NCI-H1092 (cell line): ENCODE data around the gene ZNF827.

ENCODE experiments used
- DNase-seq: peaks from one replicate; lab custom pipeline; 2025; lab: John Stamatoyannopoulos, UW

Gene ZNF827

GRCh38 chr4:145756244-145756643 is 182.4 kb downstream of the ZNF827 start:
- DNase-seq, result no peak

- DNase-seq, result no peak
These were observed 182.8 kb downstream of the ZNF827 start for GRCh38 chr4:145755802-145756201.

- DNase-seq, result no peak
These were observed 195.0 kb downstream of the ZNF827 start for GRCh38 chr4:145743641-145744040.

GRCh38 chr4:145740806-145741205 is 197.8 kb downstream of the ZNF827 start:
- no peak for DNase-seq

- DNase-seq, result no peak
These were observed 198.8 kb downstream of the ZNF827 start for GRCh38 chr4:145739845-145740244.

GRCh38 chr4:145736241-145736831 is 202.3 kb downstream of the ZNF827 start:
- peak; percentile 24 for DNase-seq

GRCh38 chr4:145735827-145736226 is 202.8 kb downstream of the ZNF827 start:
- DNase-seq, result no peak

GRCh38 chr4:145735347-145735675 is 203.3 kb downstream of the ZNF827 start:
- no peak for DNase-seq

- no peak for DNase-seq
These were observed 203.9 kb downstream of the ZNF827 start for GRCh38 chr4:145734576-145735346.

- no peak for DNase-seq
These were observed 204.6 kb downstream of the ZNF827 start for GRCh38 chr4:145734031-145734430.

GRCh38 chr4:145732895-145733880 is 205.4 kb downstream of the ZNF827 start:
- DNase-seq, result peak; percentile 92

- no peak for DNase-seq
These were observed 206.4 kb downstream of the ZNF827 start for GRCh38 chr4:145732001-145732815.

GRCh38 chr4:145731028-145731427 is 207.6 kb downstream of the ZNF827 start:
- peak; percentile 66 for DNase-seq

- DNase-seq, result no peak
These were observed 208.6 kb downstream of the ZNF827 start for GRCh38 chr4:145730026-145730425.

GRCh38 chr4:145723336-145723735 is 215.3 kb downstream of the ZNF827 start:
- no peak for DNase-seq

GRCh38 chr4:145722561-145722960 is 216.1 kb downstream of the ZNF827 start:
- no peak for DNase-seq

- DNase-seq, result no peak
These were observed 218.0 kb downstream of the ZNF827 start for GRCh38 chr4:145720656-145721055.

- DNase-seq, result no peak
These were observed 218.6 kb downstream of the ZNF827 start for GRCh38 chr4:145719752-145720624.

- DNase-seq, result no peak
These were observed 221.9 kb downstream of the ZNF827 start for GRCh38 chr4:145716661-145717200.

GRCh38 chr4:145716200-145716599 is 222.4 kb downstream of the ZNF827 start:
- DNase-seq, result no peak
